Thoracic aorta (tissue), 2 donors: ENCODE measurements around the gene MYOD1. TPM values are rescaled to one million over a fixed set of nuclear protein-coding genes. Genes with fewer than 3 reads are reported as not detected.

Experiments used
- ATAC-seq: fragments of 150-250 bp; one replicate; pipeline ENCODE4 v1.8.0; 2017; ENCODE audit warnings: low read depth; ENCODE audit not compliant: insufficient number of reproducible peaks, low FRiP score
- DNase-seq: peaks from one replicate; pipeline ENCODE4 v3.0.0-alpha.2; 2020; ENCODE audit warnings: low spot score
- H3K27ac ChIP-seq, 2 donors: fragments of 200-600 bp; sonication (generic); 1 replicate in 1 of 2; 2 replicates in 1 of 2; pipeline ENCODE4 v1.5.1; 2016; ENCODE audit warnings: mild to moderate bottlenecking in 2 of 2, moderate library complexity in 2 of 2
- H3K27me3 ChIP-seq: fragments of 200-600 bp; sonication (generic); replicated peaks from 2 replicates; pipeline ENCODE4 v1.6.0; 2016; ENCODE audit warnings: mild to moderate bottlenecking; ENCODE audit not compliant: insufficient read depth
- H3K36me3 ChIP-seq: fragments of 200-600 bp; sonication (generic); one replicate; pipeline ENCODE4 v1.5.1; 2016
- H3K4me1 ChIP-seq, 2 donors: fragments of 200-600 bp; sonication (generic); 1 replicate in 1 of 2; 2 replicates in 1 of 2; pipeline versions ENCODE4 v1.5.1 to v1.6.0; 2016; ENCODE audit warnings: low read depth in 2 of 2, mild to moderate bottlenecking in 1 of 2; ENCODE audit not compliant: control insufficient read depth in 1 of 2
- H3K4me3 ChIP-seq: fragments of 200-600 bp; sonication (generic); 2 replicates; pipeline ENCODE4 v1.5.1; 2016; ENCODE audit warnings: mild to moderate bottlenecking
- H3K9me3 ChIP-seq: fragments of 200-600 bp; sonication (generic); 2 replicates; pipeline ENCODE4 v1.5.1; 2016
- CTCF ChIP-seq: fragments of 200-600 bp; sonication (generic); IDR thresholded peaks from one replicate; pipeline ENCODE4 v1.5.1; 2019; ENCODE audit warnings: antibody characterized with exemption
- total RNA-seq, 2 donors: library from RNA; depleted of rRNA; stranded (reverse); fragments of >200 nt; gene quantifications; one replicate each; pipeline versions ENCODE4 v1.1.0 to v1.2.3, GENCODE V29; 2016

The MYOD1 gene
- total RNA-seq, 2 donors from 2014 or later, result not detected

- TF ChIP-seq CTCF, result no peak
- Histone ChIP-seq H3K4me1 (no peaks in the 10 kb centered on the region), H3K27ac (no peak overlapping the region), H3K4me3 (no peak overlapping the region), H3K9me3 (no peaks in the 10 kb centered on the region), H3K27me3 (no peaks in the 10 kb centered on the region), H3K36me3 (no peaks in the 10 kb centered on the region)
- DNase-seq, result no peak
- no peak for ATAC-seq
Observed at GRCh38 chr11:17743808-17744119, 24.4 kb downstream of the MYOD1 start.

GRCh38 chr11:17744151-17744940 lies 25.0 kb downstream of the MYOD1 start:
- Histone ChIP-seq H3K36me3 (no peaks in the 10 kb centered on the region), H3K4me3 (no peak overlapping the region), H3K4me1 (no peaks in the 10 kb centered on the region), H3K27ac (no peak overlapping the region), H3K27me3 (no peaks in the 10 kb centered on the region), H3K9me3 (no peaks in the 10 kb centered on the region)
- ATAC-seq (no peak), DNase-seq (no peak)
- TF ChIP-seq CTCF, result no peak

GRCh38 chr11:17745023-17745772 lies 25.8 kb downstream of the MYOD1 start:
- H3K9me3 ChIP-seq, result no peaks in the 10 kb centered on the region
- H3K4me1 ChIP-seq, result no peaks in the 10 kb centered on the region
- no peak overlapping the region for H3K27ac ChIP-seq
- no peak for DNase-seq
- no peak for ATAC-seq
- H3K36me3 ChIP-seq, result no peaks in the 10 kb centered on the region
- H3K4me3 ChIP-seq, result no peak overlapping the region
- no peak for TF ChIP-seq CTCF
- no peaks in the 10 kb centered on the region for H3K27me3 ChIP-seq

- no peak for DNase-seq
- no peak for ATAC-seq
Observed at GRCh38 chr11:17746096-17746495, 26.7 kb downstream of the MYOD1 start.

More at GRCh38 chr11:17746096-17746495, 26.7 kb downstream of the MYOD1 start:
- no peak overlapping the region for H3K27ac ChIP-seq
- H3K4me3 ChIP-seq, result no peak overlapping the region
- H3K36me3 ChIP-seq, result no peaks in the 10 kb centered on the region
- H3K9me3 ChIP-seq, result no peaks in the 10 kb centered on the region
- H3K4me1 ChIP-seq, result no peaks in the 10 kb centered on the region
- no peaks in the 10 kb centered on the region for H3K27me3 ChIP-seq
- no peak for TF ChIP-seq CTCF
